ENCODE results near the gene USP7.
"Not testable (repeated sequence)": the region's sequence is repeated elsewhere in the genome, so short reads cannot be mapped to it uniquely, and the experiment has no call there.

Gene USP7

DNA sequence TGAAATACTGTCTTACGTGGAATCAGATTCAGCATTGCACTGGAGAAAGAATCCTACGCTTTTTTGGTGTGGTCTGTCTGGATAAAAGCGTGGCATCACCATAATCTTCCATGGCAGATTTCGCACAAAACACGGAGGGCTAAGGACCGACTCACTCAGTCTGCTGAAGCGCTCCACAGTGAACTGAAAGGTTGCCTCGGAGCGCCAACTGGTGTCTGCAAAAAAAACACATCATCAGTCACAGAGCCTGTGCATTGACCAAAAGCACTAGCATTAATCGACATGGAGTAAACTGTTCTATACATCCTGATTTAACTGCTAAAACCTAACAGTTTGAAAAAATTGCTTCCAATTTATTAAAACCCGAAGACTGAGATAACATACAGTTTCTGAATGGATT is 40.5 kb downstream of the USP7 start:
- no peak for DNase-seq

DNA sequence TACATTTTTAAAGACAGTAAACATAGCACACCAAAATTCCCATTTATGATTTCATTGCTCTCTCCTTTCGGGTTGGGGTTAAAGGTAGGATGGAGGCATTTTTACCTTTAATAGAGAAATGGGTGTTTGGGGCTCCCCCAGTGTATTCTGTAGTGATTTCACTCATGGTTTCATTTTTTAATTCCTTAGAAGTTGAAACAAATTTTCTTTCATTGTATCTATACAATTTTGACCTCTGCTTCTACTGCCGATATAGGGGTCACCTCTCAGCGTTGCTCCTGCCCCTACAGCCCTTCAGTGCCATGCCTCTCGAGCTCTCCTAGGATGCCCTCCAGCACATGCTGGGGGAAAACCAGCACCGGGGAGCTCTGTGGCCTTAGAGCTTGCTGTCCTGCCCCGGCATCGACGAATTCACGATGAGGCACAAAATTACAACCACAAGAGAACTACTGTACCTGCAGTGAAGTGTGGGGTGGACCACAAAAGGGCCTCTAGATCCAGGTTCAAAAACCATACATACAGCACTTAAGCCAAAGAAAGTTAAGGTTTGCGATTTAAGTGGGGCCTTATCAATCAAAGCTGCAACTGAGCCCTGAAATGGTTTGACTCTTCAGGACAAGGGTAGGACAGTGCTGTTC is 42.2 kb downstream of the USP7 start:
- DNase-seq, result no peak

GRCh38 chr16:8920645-8921346 is 42.9 kb downstream of the USP7 start:
- DNase-seq, result peak; percentile 26

GRCh38 chr16:8919934-8920462 is 43.7 kb downstream of the USP7 start:
- no peak for DNase-seq

- no peak for DNase-seq
Observed at GRCh38 chr16:8919089-8919933, 44.4 kb downstream of the USP7 start.

GRCh38 chr16:8917336-8917735 is 46.4 kb downstream of the USP7 start:
- DNase-seq, result not testable (repeated sequence)

DNA sequence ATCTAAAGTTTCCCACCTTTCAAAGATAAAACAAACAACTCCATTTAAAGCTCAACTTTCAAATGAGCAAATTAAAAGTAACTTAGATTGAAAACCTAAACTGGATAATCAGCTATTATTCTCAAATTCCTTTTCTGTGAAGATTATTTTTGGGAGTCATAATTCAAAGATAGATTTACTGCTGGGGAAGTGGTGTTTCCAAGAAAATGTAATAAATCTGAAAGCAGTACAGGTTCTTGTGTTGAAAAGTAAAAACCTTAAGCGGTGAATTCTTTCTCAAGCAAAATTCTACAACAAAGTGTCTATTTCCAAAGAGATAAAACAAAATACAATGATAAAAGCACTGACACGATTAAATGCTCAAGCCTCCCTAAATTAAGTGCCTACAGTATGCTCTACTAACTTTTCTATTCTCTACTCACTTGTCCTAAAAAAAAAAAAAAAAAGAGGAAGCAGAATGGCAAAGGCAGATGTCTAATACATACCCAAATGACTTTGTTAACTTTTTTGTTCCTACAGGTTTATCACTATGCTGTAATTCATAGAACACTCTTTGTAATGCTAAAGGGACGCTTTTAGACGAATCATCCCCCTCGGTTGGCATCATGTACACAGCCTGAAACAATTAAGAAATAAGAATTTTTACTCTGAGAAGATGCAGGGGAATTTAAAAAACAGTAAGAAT is 47.0 kb downstream of the USP7 start:
- DNase-seq, result no peak

- DNase-seq, result no peak
Observed at GRCh38 chr16:8915722-8916301, 47.9 kb downstream of the USP7 start.

DNA sequence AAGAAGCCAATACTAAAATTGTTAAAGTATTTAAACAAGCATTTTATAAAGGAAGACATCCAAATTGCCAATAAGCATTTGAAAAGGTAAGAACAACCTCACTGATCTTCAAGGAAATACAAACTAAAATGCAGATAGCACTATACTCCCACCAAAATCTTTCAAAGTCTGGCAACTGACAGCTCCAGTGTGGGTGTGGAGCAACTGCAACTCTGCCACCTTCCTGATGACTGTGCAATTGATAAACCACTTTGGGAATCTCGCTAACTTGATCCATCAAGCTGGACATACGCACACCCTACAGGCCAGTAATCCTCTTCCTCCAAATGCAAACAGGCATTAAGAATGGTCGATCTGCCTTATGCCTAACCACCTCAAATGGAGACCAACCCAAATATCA is 49.6 kb downstream of the USP7 start:
- no peak for DNase-seq

GRCh38 chr16:8912793-8913192 is 50.9 kb downstream of the USP7 start:
- no peak for DNase-seq

GRCh38 chr16:8910811-8911210 is 52.9 kb downstream of the USP7 start:
- DNase-seq, result no peak

DNA sequence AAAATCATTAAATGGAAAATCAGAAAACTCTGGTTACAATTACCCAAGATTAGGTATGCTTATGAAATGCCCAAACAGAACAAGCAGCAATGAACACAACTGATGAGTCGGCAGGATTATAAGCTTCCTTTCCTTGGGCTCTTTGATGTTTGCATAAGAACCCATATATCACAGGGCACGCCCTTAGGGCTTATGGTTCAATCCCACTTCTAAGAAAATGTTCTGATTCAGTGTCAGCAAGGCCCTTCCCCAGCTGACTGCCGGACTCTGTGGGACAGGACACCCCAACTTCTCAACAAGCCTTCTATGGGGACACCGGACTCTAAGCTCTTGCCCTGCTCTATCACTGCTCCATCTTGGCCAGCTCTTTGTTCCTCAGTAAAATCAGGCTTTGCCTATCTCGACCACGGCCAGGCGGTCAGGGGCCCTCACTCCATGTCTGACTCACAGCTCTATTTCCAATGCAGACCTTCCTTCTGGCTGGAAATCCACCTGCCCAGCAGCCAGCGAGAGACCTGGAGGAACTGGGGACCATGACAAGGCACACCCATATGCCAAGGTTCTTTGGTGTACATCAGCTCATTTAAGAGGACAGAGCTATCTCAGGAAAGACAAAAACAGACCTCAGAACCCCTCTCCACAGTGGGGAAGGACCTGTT is 54.8 kb downstream of the USP7 start:
- no peak for DNase-seq

DNA sequence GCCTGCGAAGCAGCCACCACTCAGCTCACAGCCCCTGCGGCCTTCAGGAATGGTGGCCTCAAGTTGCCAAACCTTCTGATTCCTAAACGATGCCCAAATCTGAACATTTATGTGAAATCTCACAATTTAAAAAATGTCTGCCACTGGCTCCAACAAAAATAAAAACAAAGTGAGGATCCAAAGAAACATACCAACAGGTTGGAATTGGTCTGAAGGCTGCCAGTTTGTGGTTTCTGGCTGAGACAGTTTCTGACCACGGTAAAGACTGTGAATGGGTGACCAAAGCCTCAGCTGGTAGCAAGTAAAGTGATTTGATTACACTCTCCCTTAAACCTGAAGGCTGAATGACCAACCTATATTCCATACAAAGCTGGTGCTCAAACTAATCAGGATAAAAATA is 56.6 kb downstream of the USP7 start:
- DNase-seq, result no peak

DNA sequence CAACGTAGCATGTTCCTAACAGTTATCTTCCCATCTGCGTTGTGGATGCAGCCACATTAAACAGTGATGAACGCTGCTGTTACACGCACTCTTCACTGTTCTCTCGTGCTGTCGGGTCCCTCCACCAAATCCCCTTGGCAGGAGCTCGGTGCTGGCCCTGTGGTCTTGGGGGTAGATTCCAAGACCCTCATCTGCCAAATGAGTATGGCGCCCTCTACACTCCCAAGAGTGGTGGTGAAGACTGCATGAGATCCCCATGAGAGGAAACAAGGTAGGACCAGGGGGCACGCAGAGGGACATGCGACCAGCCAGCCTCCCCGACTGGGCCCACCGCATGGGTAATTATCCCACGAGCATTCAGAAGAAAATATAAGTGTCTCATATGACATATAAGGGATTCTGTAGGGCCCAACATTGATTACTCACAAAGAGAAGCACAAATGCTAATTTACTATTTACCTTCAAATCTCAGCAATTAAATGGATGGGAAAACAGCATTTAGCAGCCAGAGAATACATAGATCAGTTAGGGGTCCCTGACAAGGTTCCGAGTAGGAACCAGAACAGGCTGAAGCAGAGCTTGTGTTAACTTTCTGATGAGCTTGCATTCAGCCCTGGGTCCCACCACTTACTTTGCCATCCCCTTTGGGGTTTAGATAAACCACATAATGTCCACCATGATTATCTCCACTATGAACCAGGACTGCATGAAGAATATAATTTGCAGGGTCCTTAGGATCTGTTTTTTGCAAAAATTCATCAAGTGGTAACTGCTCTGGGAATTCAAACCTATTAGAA is 57.7 kb downstream of the USP7 start:
- no peak for DNase-seq

DNA sequence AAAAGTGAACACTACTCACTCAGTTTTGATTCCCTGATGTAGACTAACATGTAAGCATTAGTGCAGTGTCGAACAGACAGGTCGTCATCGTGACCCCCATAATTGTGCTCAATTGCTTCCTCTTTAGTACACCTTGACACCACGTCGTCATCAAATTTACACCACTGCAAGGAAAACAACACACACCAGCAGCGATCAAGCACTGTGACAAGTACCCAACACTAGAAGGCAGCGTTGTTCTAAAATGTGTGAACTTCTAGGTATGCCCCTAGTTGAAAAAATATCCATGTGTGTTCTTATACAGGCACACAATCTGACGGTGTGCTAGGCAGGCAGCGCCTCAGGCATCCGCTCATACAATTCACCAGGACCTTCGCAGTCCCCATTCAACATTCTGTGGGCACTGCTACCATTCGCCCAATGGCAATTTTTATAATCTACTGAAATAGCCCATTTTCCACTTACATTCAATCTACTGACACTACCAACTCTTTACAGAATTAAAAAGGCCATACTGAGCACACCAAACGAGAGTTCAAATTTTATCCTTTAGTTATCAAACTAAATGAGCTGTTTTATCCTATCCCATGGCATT is 58.4 kb downstream of the USP7 start:
- peak; percentile 35 for DNase-seq

DNA sequence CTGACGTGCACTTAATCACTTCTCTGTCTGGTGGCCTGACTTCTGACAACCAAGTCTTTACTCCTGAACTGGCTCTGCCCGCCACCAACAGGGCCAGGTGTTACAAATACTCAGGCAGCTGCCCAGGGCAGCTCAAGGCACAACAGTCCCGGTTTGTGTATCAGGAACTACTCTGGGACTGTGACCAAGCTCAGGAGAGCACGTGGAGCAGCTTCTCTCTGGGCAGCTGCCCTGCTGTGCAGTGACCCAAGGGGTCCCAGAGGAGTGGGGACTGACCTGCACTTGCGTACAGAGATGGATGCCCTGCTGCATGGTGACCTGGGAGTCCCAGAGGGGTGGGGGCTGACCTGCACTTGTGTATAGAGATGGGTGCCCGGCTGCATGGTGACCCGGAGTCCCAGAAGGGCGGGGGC is 59.7 kb downstream of the USP7 start:
- no peak for DNase-seq

- no peak for DNase-seq
Observed at GRCh38 chr16:8903004-8903403, 60.7 kb downstream of the USP7 start.

DNA sequence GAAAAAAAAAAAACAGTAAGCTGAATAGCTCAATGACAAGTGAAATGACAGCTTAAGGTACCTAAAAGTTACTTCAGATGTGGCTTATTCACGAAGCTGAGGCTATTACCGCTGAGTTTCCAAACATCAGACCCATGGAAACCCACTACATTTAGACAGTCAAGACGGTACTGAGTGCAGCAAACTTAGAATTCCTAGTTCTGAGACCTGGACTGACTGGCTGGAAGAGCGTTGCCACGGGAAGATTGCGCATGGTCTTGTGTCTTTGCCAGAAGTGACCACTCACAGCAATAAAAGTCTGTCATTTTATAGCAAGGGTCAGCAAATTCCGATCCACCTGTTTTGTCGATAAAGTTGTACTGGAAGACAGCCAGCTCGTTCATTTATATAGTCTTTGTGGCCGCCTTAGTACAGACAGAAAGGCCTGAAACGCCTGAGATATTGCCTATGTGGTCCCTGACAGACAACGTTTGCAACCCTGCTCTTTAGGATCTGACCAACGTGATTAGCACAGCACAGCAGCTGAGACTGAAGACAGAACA is 62.3 kb downstream of the USP7 start:
- DNase-seq, result no peak

DNA sequence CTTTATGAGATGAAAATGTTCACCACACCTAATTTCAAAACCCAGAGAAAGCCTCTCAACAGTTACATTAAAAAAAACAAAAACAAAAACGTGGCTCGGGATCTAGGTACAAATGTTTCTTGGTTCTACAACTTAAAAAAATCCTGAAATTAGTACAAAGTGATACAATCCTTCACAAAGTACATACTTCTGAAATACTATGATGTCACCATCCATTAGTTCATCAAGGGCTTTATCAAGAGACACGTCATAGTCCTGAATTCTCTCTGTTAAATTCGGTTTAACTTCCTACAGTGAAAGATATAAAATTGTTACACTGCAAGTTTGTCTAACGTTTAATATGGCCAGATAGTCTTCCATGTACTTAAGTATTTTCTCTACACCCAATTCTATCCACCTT is 63.4 kb downstream of the USP7 start:
- no peak for DNase-seq

GRCh38 chr16:8899709-8900317 is 63.9 kb downstream of the USP7 start:
- DNase-seq, result no peak

Data from activated CD4-positive, alpha-beta T cell treated with anti-CD3 and anti-CD28 coated beads, Interleukin-2, Interleukin-6, amounts not matched to agents 100 ng/mL and 50 ng/mL, durations not matched to agents 16 hours and 8 hours (primary cell).